Measurements from ENCODE around the gene MBOAT7.
"Not testable (repeated sequence)": the region's sequence is repeated elsewhere in the genome, so short reads cannot be mapped to it uniquely, and the experiment has no call there.

MBOAT7 gene, protein sequence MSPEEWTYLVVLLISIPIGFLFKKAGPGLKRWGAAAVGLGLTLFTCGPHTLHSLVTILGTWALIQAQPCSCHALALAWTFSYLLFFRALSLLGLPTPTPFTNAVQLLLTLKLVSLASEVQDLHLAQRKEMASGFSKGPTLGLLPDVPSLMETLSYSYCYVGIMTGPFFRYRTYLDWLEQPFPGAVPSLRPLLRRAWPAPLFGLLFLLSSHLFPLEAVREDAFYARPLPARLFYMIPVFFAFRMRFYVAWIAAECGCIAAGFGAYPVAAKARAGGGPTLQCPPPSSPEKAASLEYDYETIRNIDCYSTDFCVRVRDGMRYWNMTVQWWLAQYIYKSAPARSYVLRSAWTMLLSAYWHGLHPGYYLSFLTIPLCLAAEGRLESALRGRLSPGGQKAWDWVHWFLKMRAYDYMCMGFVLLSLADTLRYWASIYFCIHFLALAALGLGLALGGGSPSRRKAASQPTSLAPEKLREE

DNA sequence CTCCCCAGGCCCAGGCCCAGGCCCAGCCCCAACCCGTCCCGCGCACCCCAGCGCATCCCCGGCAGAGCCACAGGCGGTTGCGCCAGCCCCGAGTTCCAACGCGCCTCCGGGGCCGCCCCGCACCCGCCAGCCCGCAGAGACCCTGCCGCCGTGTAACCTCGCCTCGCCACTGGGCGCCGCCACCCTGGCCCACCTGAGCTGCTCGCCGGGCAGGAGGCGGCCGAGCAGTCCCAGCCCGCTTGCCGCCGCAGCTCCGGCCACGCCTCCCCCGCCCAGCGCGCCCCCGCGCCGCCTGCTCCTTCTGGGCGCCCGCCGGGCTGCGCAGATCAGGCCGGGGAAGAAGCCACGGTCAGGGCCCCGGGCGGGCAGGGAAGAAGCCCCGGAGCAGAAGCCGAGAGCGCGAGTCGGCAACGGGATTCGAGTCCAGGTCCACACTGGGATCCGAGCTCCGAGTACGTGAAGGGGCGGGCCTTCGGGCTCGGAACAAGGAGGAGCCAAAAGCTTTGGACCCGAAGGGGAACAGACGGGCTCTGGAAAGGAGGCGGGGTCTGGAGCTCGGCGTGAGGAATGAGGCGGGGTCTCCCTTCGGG lies at the start of gene MBOAT7:
MBOAT7 (minus strand) TSS at position 436 of the 590 bp plus-strand sequence. CDS start 1,072 bp downstream, outside the sequence.
- no peak for DNase-seq

DNA sequence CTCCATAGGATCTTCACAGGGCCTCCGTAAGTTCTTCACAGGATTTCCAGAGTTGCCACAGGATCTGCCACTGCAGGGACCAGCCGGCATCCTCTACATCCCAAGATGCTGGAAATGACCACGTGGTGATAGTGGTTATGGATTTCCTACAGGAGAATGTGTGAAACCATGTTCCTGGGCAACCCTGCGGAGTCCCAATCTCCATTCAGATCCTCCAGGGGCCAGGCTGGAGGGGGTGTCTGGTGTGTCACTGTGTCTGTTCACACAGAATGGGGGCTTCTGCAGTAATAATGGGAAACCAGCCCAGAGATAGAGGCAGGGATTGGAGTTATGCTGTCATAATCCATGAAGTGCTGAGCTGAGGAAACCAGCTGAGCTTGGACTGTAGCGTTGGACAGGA lies 44.6 kb upstream of the MBOAT7 start:
- no peak for DNase-seq

DNA sequence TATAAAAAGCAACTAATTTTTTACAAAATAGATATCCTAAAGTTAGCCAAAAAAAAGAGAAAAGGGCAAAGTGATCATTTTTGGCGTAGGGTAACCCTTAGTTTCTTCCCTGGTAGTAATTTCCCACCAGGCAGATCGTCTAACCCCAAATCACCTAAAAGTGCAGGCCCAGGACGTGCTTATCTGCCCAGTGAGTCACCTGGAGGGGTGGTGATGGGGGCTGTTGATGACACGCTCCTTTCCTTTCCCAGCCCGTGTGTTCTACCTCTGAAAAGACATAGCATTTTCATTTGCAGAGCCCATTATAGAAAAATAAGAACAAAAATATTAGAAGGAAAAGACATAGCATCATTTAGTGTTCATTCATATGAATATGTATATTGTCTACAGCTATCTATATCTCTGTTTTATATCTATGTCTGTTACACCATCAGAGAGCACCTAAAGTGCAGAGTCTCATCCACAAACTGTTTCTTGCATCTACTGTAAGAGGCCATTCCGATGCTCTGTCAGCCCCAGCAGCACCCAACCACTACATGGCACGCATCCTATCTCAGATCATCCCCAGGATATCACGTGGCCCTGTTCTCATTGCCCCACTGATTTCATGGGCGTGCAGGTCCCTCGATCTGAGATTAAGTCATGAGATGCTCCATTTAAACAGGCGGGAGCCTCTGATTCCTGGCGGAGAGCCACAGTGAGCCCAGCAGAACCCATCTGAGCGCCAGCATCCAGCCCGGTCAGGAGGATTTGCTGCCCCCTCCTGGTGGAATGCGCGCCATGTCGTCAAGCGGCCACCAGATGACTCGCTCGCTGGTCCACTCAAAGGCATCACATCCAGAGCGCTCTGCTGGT lies 41.9 kb upstream of the MBOAT7 start:
- peak; percentile 91 to 96 for DNase-seq

DNA sequence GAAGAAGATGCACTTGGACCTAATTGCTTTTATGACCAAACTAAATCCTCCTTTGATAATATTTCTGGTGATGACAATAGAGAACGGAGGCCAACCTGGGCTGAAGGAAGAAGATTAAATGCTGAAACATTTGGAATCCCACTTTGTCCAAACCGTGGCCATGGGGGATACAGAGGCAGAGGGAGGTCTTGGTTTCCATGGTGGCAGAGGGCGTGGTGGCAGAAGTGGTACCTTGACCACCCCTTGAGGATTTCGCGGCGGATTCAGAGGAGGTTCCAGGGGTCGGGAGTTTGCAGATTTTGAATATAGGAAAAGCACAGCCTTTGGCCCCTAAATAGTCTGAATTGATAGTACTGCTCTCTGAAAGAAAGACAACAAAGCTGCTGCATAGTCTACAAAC lies 40.7 kb upstream of the MBOAT7 start:
- no peak for DNase-seq

DNA sequence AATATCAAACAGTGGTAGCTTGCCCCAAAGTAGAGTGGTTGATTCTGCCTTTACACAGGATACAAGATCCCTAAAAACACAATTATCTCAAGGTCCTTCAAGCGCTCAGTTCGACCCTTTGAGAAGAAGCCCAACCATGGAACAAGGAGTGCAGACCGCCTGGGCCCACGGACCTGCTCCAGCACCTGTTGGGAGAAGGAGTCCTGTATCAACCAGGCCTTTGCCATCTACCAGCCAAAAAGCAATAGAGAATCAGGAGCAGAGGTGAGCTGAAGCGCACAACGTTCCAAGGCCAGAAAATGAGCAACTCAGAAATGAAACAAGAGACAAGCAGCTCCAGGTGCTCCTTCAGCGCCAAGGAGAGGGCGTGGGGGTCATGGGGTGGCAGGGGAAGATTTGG lies 39.8 kb upstream of the MBOAT7 start:
- DNase-seq = no peak

DNA sequence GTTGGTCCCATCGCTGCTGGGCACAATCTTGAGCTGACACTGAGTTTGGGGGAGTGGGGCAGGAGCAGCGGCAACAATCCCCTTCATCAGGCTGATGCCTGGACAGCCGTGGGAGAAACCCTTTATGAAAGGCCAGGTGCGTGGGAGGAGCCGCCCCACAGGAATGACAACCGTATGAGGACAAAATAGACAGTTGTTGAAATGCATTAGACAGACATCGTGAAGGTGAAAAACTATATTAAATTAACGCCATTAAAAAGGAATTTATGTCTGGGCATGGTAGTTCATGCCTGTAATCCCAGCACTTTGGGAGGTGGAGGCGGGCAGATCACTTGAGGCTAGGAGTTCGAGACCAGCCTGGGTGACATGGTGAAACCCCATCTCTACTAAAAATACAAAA lies 35.2 kb upstream of the MBOAT7 start:
- not testable (repeated sequence) for DNase-seq

DNA sequence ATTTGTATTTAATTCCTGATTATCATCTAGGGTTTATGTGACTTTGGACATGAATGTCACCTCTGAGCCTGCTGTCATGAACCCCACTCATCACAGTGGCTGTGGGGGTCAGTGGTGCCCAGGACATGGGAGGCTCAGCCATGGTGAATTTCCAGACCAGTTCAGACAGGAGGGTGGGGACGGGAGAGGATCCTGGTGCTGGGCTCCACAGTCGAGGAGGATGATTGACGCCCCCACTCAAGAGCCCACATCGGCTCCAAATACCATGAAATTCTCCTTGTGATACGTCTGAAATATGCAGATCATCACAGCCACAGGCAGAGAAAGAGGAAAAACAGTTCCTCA lies 34.5 kb upstream of the MBOAT7 start:
- DNase-seq = not testable (repeated sequence)

DNA sequence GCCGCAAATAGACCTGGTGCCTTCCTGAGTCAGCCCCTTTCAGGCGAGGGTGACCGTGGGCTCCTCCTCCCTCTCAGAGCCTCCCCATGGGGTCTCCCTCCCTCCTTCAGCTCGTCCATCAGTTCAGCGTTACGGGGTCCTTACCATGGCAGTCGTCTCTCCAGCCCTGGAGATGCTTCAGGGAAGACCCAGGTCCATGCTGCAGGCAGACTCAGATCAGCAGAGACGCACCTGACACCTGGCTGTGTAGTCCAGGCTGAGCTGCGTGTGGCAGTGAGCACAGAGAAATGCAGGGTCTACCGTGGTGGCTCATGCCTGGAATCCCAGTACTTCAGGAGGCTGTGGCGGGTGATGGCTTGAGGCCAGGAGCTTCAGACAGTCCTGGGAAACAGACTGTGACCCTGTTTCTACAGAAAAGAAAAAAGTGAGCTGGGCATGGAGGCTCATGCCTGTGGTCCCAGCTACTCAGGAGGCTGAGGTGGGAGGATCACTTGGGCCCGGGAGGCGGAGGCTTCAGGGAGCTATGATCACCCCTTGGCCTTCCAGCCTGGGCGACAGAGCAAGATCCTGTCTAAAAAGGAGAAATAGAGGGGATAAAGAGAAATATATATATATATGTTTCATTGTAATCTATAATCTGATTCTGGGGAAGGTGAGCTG lies 34.0 kb upstream of the MBOAT7 start:
- not testable (repeated sequence) for DNase-seq

DNA sequence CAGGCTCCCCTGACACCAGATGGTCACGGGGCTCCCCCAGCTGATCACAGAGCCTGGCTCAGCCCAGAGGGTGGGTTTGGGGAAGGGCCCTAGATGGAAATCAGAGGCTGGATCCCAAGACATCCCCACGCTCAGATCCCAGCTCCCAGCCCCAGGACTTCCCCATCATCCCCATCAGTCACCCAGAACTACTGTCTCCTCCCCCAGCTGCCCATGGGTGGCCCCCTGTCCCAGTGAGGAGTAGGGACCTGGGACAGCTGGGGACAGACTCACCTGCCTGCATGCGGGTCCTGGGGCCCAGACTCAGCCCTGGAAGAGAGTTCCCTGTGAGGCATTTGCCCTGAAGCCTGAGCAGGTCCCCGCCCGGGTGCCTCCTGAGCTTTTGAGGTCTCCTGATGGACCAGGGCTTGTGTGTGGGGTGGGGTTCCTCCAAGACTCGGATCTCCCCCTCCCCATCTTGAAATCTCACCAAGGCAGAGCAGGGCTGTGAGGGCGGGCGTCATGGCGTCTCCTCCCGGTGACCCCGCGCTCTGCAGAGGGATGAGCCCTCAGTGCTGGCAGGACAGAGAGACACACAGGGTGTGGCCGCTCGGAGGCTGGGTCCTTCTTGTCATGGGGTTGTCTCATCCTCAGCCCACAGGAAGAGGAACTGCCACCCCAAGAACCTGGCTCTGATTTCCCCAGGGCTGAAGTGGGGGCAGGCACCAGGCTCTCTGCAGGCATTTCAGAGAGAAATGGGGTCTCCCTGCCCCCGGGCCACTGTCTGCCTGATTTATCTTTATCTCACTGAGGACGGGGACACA lies 33.3 kb upstream of the MBOAT7 start, which contains the start of gene LILRB3:
LILRB3 (minus strand) TSS at position 534 of the 803 bp plus-strand sequence; CDS start at position 503, 31 bp downstream.
- not testable (repeated sequence) for DNase-seq

DNA sequence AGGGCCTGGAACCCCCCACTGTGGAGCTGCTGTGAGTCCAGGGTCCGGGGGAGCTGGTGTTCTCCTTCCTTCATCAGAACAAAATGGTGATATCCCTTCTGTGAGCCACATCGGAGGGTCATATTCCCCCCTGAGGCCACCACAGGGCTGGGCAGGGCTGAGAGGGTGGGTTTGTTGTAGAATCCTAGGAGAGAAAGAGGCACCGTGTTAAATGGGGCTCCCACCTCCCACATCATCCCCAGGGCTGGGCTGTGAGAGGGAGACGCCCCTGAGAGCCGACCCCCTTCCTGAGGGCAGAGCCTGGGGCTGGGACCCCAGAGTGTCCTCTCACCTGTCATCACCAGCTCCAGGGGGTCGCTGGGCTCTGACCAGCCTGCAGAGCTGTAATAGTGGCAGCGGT lies 32.6 kb upstream of the MBOAT7 start:
- DNase-seq = not testable (repeated sequence)

DNA sequence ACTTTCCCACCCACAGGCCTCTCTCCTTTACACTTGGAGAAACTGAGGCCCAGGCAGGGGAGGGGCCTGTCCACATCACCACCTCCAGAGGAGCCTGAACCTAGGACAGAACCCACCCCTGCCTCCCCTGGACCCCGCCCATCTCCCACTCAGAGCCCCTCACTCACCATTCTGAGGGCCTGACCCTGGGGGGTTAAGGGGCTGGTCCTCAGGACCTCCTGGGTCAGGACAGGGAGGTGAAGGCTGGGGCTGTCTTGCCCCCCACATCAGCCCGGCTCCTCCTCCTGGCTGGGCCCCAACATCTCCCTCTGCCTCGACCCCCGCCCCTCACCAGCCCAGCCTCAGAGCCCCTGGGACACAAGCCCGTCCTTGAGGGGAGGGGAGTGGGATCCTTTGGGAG lies 30.3 kb upstream of the MBOAT7 start:
- not testable (repeated sequence) for DNase-seq

DNA sequence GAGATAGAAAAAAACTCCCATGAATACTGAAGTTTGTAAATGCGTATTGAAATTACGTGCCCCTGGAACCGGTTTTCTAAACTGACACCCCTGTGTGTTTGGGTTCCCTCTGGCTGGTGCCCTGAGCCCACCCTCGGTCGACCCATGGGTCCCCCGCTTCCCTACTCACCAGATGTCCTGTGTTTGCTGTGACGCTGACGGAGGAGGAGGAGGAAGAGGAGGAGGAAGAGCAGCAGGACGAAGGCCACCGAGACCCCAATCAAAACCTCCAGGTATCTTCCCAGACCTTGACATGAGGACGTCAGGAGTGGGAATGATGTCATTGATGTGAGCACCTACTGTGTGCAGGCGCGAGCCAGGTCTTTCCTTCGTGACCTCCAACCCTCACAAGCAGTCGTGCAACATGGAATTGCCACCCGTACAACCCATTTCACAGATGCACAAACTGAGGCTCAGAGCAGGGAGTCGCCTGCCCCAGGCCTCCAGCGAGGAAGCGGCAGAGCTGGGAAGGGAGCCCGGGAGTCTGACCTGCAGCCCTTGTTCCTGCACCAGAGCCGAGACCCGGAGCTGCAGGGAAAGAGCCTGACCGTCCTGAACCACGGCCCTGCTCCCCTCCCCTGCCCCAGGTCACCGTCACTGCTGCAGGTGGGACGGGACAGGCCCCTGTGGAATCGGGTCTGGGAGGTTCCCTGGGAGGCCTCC lies 29.7 kb upstream of the MBOAT7 start:
- no peak for DNase-seq

DNA sequence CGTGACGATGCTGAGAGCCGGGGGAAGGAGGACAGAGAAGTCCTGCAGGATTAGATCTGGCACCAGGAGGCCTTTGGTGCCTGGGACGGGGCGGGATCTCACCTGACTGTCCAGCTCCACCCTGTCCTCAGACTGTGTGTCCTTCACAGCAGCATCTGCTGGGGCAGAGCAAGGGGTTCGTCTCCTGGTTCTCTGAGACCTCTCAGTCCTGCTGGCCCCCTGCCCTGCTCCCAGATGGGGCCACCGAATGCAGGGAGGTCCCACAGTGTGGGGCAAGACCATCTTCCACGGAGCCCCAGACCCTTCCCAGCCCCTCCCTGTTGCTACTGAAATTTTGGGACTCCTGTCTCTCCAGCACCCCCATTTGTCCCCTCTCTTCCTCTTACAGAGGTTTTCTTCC lies 28.9 kb upstream of the MBOAT7 start:
- DNase-seq = no peak

DNA sequence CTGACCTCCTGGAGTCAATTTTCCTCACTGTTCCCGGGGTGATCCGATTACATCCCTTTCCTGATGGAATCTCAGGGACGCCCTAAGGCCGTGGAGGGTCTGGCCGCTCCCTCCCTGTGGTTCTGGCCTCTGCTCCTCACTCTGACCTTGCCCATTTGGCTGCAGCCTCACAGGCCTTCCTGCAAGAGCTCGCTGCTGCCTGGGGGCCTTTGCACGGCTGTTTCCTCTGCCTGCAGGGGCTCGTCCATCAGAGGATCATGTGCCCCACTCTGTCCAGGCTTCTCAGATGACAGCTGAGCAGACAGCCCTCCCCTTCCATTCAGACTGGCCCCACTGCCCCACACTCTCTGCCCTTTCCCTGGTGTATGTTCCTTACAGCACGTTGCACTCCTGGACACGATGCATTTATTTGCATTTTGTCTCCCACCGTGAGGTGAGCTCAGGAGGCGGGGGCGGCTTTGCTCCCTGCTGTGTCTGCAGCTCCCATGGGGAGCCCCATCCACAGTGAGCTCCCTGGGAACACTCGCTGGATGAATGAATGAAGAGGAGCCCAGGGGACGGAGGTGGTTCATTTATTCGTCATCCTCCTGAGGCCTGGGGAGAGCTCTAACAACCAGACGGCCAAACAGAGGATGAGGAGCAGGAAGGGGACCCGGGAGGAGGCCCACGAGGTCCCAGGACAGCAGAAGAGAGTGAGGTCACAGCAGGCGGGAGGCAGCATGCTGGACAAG lies 28.3 kb upstream of the MBOAT7 start:
- DNase-seq = not testable (repeated sequence)

DNA sequence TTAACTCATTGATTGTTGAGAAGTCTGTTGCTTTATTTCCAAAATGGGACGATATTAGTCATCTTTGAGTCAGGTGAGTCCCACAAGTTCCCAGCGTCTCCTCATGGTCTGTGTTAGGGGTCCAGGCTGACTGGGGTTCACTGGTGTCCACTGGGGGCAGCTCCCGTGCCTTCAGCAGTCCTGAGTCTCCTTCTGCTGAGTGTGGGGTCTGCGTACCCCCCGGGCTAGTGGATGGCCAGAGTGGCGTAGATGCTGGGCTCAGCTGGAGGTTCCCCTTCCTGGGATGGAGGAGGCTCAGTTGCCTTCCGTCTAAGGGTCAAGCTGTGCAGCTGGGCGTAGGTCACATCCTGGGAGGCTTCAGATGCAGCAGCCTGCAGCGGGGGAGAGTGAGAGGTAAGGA lies 27.5 kb upstream of the MBOAT7 start:
- no peak for DNase-seq

DNA sequence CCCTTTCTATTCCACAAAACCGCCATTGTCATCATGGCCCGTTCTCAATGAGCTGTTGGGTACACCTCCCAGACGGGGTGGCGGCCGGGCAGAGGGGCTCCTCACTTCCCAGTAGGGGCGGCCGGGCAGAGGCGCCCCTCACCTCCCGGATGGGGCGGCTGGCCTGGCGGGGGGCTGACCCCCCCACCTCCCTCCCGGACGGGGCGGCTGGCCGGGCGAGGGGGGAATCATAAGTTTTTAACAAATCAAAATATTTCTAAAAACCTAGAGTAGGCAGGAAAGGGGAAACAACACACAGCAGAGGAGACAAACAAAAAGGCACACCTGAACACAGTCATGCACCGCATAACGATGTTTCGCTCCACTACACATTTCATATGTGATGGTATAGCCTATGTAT lies 25.4 kb upstream of the MBOAT7 start:
- DNase-seq = not testable (repeated sequence)

DNA sequence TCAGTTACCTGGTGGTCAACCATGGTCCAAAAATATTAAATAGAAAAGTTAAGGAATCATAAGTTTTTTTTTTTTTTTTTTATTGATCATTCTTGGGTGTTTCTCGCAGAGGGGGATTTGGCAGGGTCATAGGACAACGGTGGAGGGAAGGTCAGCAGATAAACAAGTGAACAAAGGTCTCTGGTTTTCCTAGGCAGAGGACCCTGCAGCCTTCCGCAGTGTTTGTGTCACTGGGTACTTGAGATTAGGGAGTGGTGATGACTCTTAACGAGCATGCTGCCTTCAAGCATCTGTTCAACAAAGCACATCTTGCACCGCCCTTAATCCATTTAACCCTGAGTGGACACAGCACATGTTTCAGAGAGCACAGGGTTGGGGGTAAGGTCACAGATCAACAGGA lies 24.8 kb upstream of the MBOAT7 start:
- not testable (repeated sequence) for DNase-seq

DNA sequence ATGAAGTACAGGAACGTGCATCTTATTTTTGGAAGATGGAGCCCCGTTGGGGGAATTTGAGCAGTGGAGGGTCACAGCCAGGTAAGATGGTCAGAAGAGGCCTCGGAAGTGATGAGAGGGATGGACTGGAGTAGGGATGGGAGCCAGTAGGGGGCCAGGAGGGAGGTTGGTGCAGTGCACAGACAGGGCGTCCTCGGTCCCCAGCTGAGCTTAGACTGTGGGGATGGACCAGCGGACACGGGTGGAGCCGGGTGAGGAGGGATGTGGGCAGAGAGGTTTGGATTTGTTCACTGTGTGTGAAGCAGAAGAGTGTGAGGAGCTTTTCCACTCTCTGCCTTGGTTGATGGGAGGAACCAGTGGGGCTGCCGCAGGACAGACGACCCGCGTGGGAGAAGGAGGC lies 21.9 kb upstream of the MBOAT7 start:
- no peak for DNase-seq

DNA sequence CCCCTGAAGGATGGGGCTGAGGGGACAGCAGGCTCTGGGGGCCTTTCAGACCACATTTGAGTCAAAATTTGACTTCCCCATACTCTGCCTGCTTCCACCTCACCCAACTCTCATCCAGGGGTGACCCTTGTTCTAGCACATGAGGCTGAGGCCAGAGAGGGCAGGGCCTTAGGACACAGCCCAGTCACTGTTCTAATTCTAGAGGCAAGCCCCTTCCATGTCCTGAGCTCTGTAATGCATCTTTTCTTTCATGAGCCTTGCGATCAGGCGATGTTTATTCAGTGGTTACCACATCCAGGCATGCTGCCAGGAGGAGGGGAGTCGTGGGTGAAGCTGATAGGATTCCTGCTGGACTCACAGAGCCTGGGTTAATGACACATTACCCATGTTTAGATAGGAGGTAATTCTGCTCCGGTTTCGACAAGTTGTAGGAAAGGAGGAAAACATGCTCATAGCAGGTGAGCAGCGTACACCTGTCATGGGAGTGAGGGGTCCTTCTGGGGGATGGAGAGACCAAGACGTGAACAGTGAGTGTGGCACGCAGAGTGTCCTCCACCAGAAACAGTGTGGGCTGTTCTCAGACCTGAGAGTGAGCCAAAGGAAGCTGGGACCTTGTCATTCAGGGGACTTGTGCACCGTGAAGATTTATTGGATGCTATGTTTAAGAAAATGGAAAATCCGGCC lies 20.6 kb upstream of the MBOAT7 start:
- peak in 1 of 2 donors; percentile 51 for DNase-seq

All from stimulated activated CD4-positive, alpha-beta T cell treated with anti-CD3 and anti-CD28 coated beads, Interleukin-2, amount 100 ng/mL, for 24 hours (primary cell).